ENCODE measurements around the gene BIN2.
"Not testable (repeated sequence)": the region's sequence is repeated elsewhere in the genome, so short reads cannot be mapped to it uniquely, and the experiment has no call there.

The BIN2 gene

GRCh38 chr12:51343201-51343600 lies 19.2 kb upstream of the BIN2 start:
- no peaks in the 10 kb centered on the region for H3K9me3 Mint-ChIP-seq
- H3K27ac Mint-ChIP-seq = no peak overlapping the region
- no peaks in the 10 kb centered on the region for H3K4me1 Mint-ChIP-seq
- H3K36me3 Mint-ChIP-seq (ENCODE audit: low read depth) = no peaks in the 10 kb centered on the region
- no peak for TF ChIP-seq CTCF (IDR thresholded peaks at IDR 0.05; ENCODE audit: unreplicated experiment in 3 of 3)
- no peak overlapping the region for H3K4me3 Mint-ChIP-seq
- no peaks in the 10 kb centered on the region for H3K27me3 Mint-ChIP-seq (ENCODE audit: low read depth)

- no peaks in the 10 kb centered on the region for H3K27me3 Mint-ChIP-seq (ENCODE audit: low read depth)
- no peak overlapping the region for H3K27ac Mint-ChIP-seq
- no peaks in the 10 kb centered on the region for H3K9me3 Mint-ChIP-seq
- H3K36me3 Mint-ChIP-seq (ENCODE audit: low read depth) = no peaks in the 10 kb centered on the region
- H3K4me3 Mint-ChIP-seq = no peak overlapping the region
- no peaks in the 10 kb centered on the region for H3K4me1 Mint-ChIP-seq
- no peak for TF ChIP-seq CTCF (IDR thresholded peaks at IDR 0.05; ENCODE audit: unreplicated experiment in 3 of 3)
Measured at GRCh38 chr12:51342416-51342815, 18.4 kb upstream of the BIN2 start.

GRCh38 chr12:51341251-51342007 lies 17.5 kb upstream of the BIN2 start:
- TF ChIP-seq CTCF (IDR thresholded peaks at IDR 0.05; ENCODE audit: unreplicated experiment in 3 of 3) = peak; percentile 94 to 97 (median 95)
- H3K9me3 Mint-ChIP-seq = no peaks in the 10 kb centered on the region
- H3K4me1 Mint-ChIP-seq = no peaks in the 10 kb centered on the region
- no peak overlapping the region for H3K4me3 Mint-ChIP-seq
- no peaks in the 10 kb centered on the region for H3K27me3 Mint-ChIP-seq (ENCODE audit: low read depth)
- no peak overlapping the region for H3K27ac Mint-ChIP-seq
- no peaks in the 10 kb centered on the region for H3K36me3 Mint-ChIP-seq (ENCODE audit: low read depth)

- Mint-ChIP-seq H3K36me3 (ENCODE audit: low read depth) (no peaks in the 10 kb centered on the region), H3K27ac (no peak overlapping the region), H3K4me3 (no peak overlapping the region), H3K27me3 (ENCODE audit: low read depth) (no peaks in the 10 kb centered on the region), H3K4me1 (no peaks in the 10 kb centered on the region), H3K9me3 (no peaks in the 10 kb centered on the region)
- no peak for TF ChIP-seq CTCF (IDR thresholded peaks at IDR 0.05; ENCODE audit: unreplicated experiment in 3 of 3)
Measured at GRCh38 chr12:51339750-51340149, 15.8 kb upstream of the BIN2 start.

DNA sequence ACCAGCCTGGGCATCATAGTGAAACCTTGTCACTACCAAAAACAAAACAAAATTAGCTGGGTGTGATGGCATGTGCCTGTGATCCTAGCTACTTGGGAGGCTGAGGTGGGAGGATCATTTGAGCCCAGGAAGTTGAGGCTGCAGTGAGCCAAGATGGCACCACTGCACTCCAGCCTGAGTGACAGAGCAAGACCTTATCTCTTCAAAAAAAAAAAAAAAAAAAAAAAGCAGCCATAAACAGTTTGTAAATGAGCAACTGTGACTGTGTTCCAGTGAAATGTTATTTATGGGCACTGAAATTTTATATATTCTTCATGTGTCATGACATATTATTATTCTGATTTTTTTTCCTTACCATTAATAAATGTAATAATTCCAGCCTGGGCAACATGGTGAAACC lies 13.4 kb upstream of the BIN2 start:
- H3K36me3 Mint-ChIP-seq (ENCODE audit: low read depth); H3K9me3 Mint-ChIP-seq; H3K4me1 Mint-ChIP-seq; H3K27me3 Mint-ChIP-seq (ENCODE audit: low read depth); H3K27ac Mint-ChIP-seq; H3K4me3 Mint-ChIP-seq: not testable (repeated sequence)

DNA sequence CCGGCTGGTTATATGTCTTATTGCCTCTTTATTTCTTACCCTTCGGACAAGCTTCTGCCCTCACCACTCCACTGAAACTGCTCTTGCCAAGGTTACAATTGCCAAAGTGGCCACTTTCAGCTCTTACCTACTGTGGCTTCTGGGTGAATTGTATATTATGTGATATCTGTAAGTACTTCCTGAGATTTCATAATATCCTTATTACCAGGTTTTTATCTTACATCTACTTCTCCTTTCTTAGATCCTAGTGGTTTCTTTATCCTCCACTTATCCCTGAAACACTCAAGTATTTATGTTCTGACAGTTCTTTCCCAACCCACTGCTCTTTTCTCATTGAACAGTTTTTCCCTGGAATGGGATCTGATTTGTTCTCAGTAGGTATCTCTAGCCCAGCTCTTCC lies 12.0 kb upstream of the BIN2 start:
- Mint-ChIP-seq H3K4me1 (no peaks in the 10 kb centered on the region), H3K36me3 (ENCODE audit: low read depth) (no peaks in the 10 kb centered on the region)

More for the DNA sequence above, 12.0 kb upstream of the BIN2 start:
- Mint-ChIP-seq H3K9me3 (no peaks in the 10 kb centered on the region), H3K27ac (no peak overlapping the region), H3K27me3 (ENCODE audit: low read depth) (no peaks in the 10 kb centered on the region), H3K4me3 (no peak overlapping the region)
- no peak for TF ChIP-seq CTCF (IDR thresholded peaks at IDR 0.05; ENCODE audit: unreplicated experiment in 3 of 3)

Data from nephron (organoid).